H1 (cell line): ENCODE measurements around the gene TPBGL. TPM values are rescaled to one million over a fixed set of nuclear protein-coding genes. Genes with fewer than 3 reads are reported as not detected.

ENCODE experiments used
- CTCF ChIA-PET: fragments of 300-600 bp; sonication (Branson Sonifier 250); formaldehyde crosslinking; loops from one replicate; lab custom pipeline; 2021; ENCODE audit not compliant: partially characterized antibody; lab: Charles Lee
- POLR2A ChIA-PET: fragments of 300-600 bp; sonication (Branson Sonifier 250); formaldehyde crosslinking; loops from one replicate; lab custom pipeline; 2021; ENCODE audit warnings: inconsistent platforms; ENCODE audit not compliant: partially characterized antibody; lab: Charles Lee
- DNase-seq, 2 experiments: peaks; one replicate each; pipeline versions ENCODE4 v3.0.0 to v3.0.0-alpha.2; 2010 to 2022; ENCODE audit warnings: low spot score in 2 of 2, low read depth in 1 of 2, mixed read lengths in 1 of 2
- FAIRE-seq: peaks from 2 replicates; lab custom pipeline; 2011; peaks lifted over from hg19 to GRCh38; lab: Jason Lieb, UNC
- H2AFZ ChIP-seq: 2 replicates; pipeline ENCODE4 v1.8.1; 2012; ENCODE audit warnings: low read length, inconsistent platforms
- H2AK5ac ChIP-seq: 2 replicates; pipeline ENCODE4 v1.6.1; 2013; ENCODE audit warnings: low read depth, low read length
- H2BK120ac ChIP-seq: replicated peaks from 2 replicates; pipeline ENCODE3; 2013; ENCODE audit warnings: low read depth, low read length, inconsistent platforms
- H2BK12ac ChIP-seq: 2 replicates; pipeline ENCODE4 v1.6.1; 2013; ENCODE audit warnings: low read depth, low read length
- H2BK15ac ChIP-seq: 2 replicates; pipeline ENCODE4 v1.6.1; 2013; ENCODE audit warnings: low read length
- H2BK20ac ChIP-seq: 2 replicates; pipeline ENCODE4 v1.6.1; 2013; ENCODE audit warnings: low read length
- H2BK5ac ChIP-seq: 2 replicates; pipeline ENCODE4 v1.6.1; 2013; ENCODE audit warnings: low read depth, low read length
- H3K14ac ChIP-seq: 2 replicates; pipeline ENCODE4 v1.6.1; 2013; ENCODE audit warnings: inconsistent platforms; ENCODE audit not compliant: insufficient read length
- H3K18ac ChIP-seq: 2 replicates; pipeline ENCODE4 v1.6.1; 2013; ENCODE audit warnings: low read length; ENCODE audit errors: extremely low read depth
- H3K23ac ChIP-seq: 2 replicates; pipeline ENCODE4 v1.6.1; 2013; ENCODE audit warnings: inconsistent platforms; ENCODE audit not compliant: insufficient read length
- H3K23me2 ChIP-seq: 2 replicates; pipeline ENCODE4 v1.6.1; 2013; ENCODE audit warnings: low read depth, low read length
- H3K27ac ChIP-seq: 2 replicates; pipeline ENCODE4 v1.6.1; 2011; ENCODE audit warnings: low read depth, low read length, inconsistent platforms
- H3K27me3 ChIP-seq, 4 experiments: replicated peaks in 1 of 4; 1 replicate in 1 of 4; 2 replicates in 3 of 4; pipeline versions ENCODE4 v1.6.1 to v1.8.1; 2011 to 2013; ENCODE audit warnings: low read length in 3 of 4, mild to moderate bottlenecking in 3 of 4, inconsistent platforms in 2 of 4, mixed read lengths in 2 of 4, moderate library complexity in 1 of 4; ENCODE audit not compliant: control insufficient read depth in 3 of 4, insufficient read depth in 3 of 4; ENCODE audit errors: extremely low read depth in 1 of 4
- H3K36me3 ChIP-seq, 4 experiments: 2 replicates each; pipeline versions ENCODE4 v1.6.1 to v1.8.1; 2011 to 2013; ENCODE audit warnings: mild to moderate bottlenecking in 4 of 4, low read length in 3 of 4, moderate library complexity in 2 of 4, control low read depth in 1 of 4, inconsistent platforms in 1 of 4; ENCODE audit not compliant: insufficient read depth in 4 of 4, control insufficient read depth in 2 of 4
- H3K4ac ChIP-seq: replicated peaks from 2 replicates; pipeline ENCODE3; 2013; ENCODE audit warnings: low read length, low read depth, mixed read lengths, inconsistent platforms; ENCODE audit not compliant: insufficient read length
- H3K4me1 ChIP-seq, 4 experiments: replicated peaks in 1 of 4; 1 replicate in 1 of 4; 2 replicates in 3 of 4; pipeline versions ENCODE4 v1.6.1 to v1.8.1; 2011 to 2013; ENCODE audit warnings: low read length in 3 of 4, inconsistent platforms in 2 of 4, mixed read lengths in 1 of 4; ENCODE audit not compliant: insufficient read depth in 4 of 4, control insufficient read depth in 3 of 4
- H3K4me2 ChIP-seq, 2 experiments: 2 replicates each; pipeline versions ENCODE4 v1.6.1 to v1.8.1; 2011 to 2013; ENCODE audit warnings: low read depth in 2 of 2, low read length in 2 of 2, control low read depth in 1 of 2, inconsistent platforms in 1 of 2, mild to moderate bottlenecking in 1 of 2; ENCODE audit not compliant: insufficient read depth in 1 of 2
- H3K4me3 ChIP-seq, 4 experiments: fragments of 200-600, 300-600 bp in 1 of 4; sonication (generic), shearing (Covaris generic), sonication (Bioruptor Twin) in 1 of 4; 2 replicates each; pipeline versions ENCODE4 v1.5.1 to v1.8.1; 2011 to 2016; ENCODE audit warnings: low read length in 4 of 4, low read depth in 3 of 4, control low read depth in 2 of 4, inconsistent platforms in 2 of 4, mild to moderate bottlenecking in 2 of 4, mixed read lengths in 1 of 4, moderate library complexity in 1 of 4; ENCODE audit not compliant: insufficient read depth in 2 of 4; ENCODE audit errors: extremely low read depth in 1 of 4
- H3K56ac ChIP-seq: replicated peaks from 2 replicates; pipeline ENCODE3; 2013; ENCODE audit warnings: low read depth, mild to moderate bottlenecking, mixed read lengths, low read length, inconsistent platforms; ENCODE audit not compliant: insufficient read length
- H3K79me1 ChIP-seq: 2 replicates; pipeline ENCODE4 v1.6.1; 2013; ENCODE audit warnings: low read depth, low read length, control low read depth
- H3K79me2 ChIP-seq, 2 experiments: 2 replicates each; pipeline versions ENCODE4 v1.6.1 to v1.8.1; 2012 to 2013; ENCODE audit warnings: low read length in 2 of 2, mild to moderate bottlenecking in 2 of 2, inconsistent platforms in 1 of 2; ENCODE audit not compliant: insufficient read depth in 2 of 2, control insufficient read depth in 1 of 2
- H3K9ac ChIP-seq, 4 experiments: replicated peaks in 1 of 4; 1 replicate in 1 of 4; 2 replicates in 3 of 4; pipeline versions ENCODE4 v1.6.1 to v1.8.1; 2011 to 2013; ENCODE audit warnings: low read depth in 3 of 4, low read length in 3 of 4, control low read depth in 2 of 4, mild to moderate bottlenecking in 2 of 4, moderate library complexity in 2 of 4, inconsistent platforms in 1 of 4; ENCODE audit errors: extremely low read depth in 1 of 4
- H3K9me3 ChIP-seq, 2 experiments: 2 replicates each; pipeline versions ENCODE4 v1.6.1 to v1.8.1; 2012 to 2013; ENCODE audit warnings: mild to moderate bottlenecking in 2 of 2, moderate library complexity in 2 of 2, control low read depth in 1 of 2, inconsistent platforms in 1 of 2, low read depth in 1 of 2, low read length in 1 of 2, mixed read lengths in 1 of 2; ENCODE audit not compliant: insufficient read depth in 2 of 2
- H4K20me1 ChIP-seq, 2 experiments: replicated peaks in 1 of 2; 2 replicates each; pipeline versions ENCODE3 to v1.8.1; 2011 to 2013; ENCODE audit warnings: inconsistent platforms in 2 of 2, low read length in 2 of 2, mild to moderate bottlenecking in 1 of 2; ENCODE audit not compliant: insufficient read depth in 2 of 2, control insufficient read depth in 1 of 2
- H4K5ac ChIP-seq: 2 replicates; pipeline ENCODE4 v1.6.1; 2013; ENCODE audit warnings: low read length, low read depth, mixed read lengths, inconsistent platforms; ENCODE audit not compliant: insufficient read length
- H4K8ac ChIP-seq: 2 replicates; pipeline ENCODE4 v1.8.0; 2013; ENCODE audit warnings: mild to moderate bottlenecking, moderate library complexity, low read length, inconsistent platforms; ENCODE audit not compliant: insufficient read depth; ENCODE audit errors: extremely low read depth
- H4K91ac ChIP-seq: replicated peaks from 2 replicates; pipeline ENCODE3; 2013; ENCODE audit warnings: low read length, mixed read lengths, inconsistent platforms; ENCODE audit not compliant: insufficient read length
- ASH2L ChIP-seq: fragments of 200-600, 300-600 bp; sonication (generic); IDR thresholded peaks from one replicate; pipeline ENCODE4 v1.7.1; 2017; ENCODE audit warnings: low read length
- ATF3 ChIP-seq: IDR thresholded peaks from 2 replicates; pipeline ENCODE4 v1.6.1; 2011; ENCODE audit warnings: low read depth, mild to moderate bottlenecking, low read length; ENCODE audit not compliant: insufficient read depth
- BACH1 ChIP-seq: IDR thresholded peaks from 2 replicates; pipeline ENCODE4 v1.6.1; 2012; ENCODE audit warnings: low read length, improper control_type of control experiment
- CEBPB ChIP-seq: IDR thresholded peaks from 2 replicates; pipeline ENCODE4 v1.6.1; 2012; ENCODE audit warnings: low read depth, low read length
- CREB1 ChIP-seq: IDR thresholded peaks from 2 replicates; pipeline ENCODE4 v1.6.1; 2012; ENCODE audit warnings: inconsistent platforms
- HDAC2 ChIP-seq, 2 experiments: fragments of 300-600 bp in 1 of 2; sonication (generic) in 1 of 2; IDR thresholded peaks; 2 replicates each; pipeline ENCODE4 v1.6.1; 2011 to 2012; ENCODE audit warnings: low read depth in 2 of 2, low read length in 2 of 2, mild to moderate bottlenecking in 2 of 2, moderate library complexity in 2 of 2, borderline replicate concordance in 1 of 2, inconsistent platforms in 1 of 2
- JUN ChIP-seq: IDR thresholded peaks from 2 replicates; pipeline ENCODE4 v1.6.1; 2011; ENCODE audit warnings: low read depth, mild to moderate bottlenecking, improper control_type of control experiment, low read length
- MAX ChIP-seq: IDR thresholded peaks from 2 replicates; pipeline ENCODE4 v1.6.1; 2012; ENCODE audit warnings: inconsistent platforms
- POLR2AphosphoS5 ChIP-seq: IDR thresholded peaks from 2 replicates; pipeline ENCODE4 v1.6.1; 2011; ENCODE audit warnings: low read depth, low read length
- POU5F1 ChIP-seq: IDR thresholded peaks from 2 replicates; pipeline ENCODE4 v1.6.1; 2011; ENCODE audit warnings: low read depth, mild to moderate bottlenecking, low read length, moderate library complexity
- SRF ChIP-seq: IDR thresholded peaks from 2 replicates; pipeline ENCODE4 v1.6.1; 2011; ENCODE audit warnings: mild to moderate bottlenecking, low read depth, low read length, moderate library complexity
- TEAD4 ChIP-seq: IDR thresholded peaks from 2 replicates; pipeline ENCODE4 v1.6.1; 2012; ENCODE audit warnings: low read depth, low read length, inconsistent platforms, mixed read lengths
- YY1 ChIP-seq: IDR thresholded peaks from 2 replicates; pipeline ENCODE4 v1.6.1; 2011; ENCODE audit warnings: low read depth, mild to moderate bottlenecking, low read length
- WGBS, 2 experiments: shearing (Covaris generic) in 1 of 2; methylation state at CpG; one replicate each; pipeline versions ENCODE4 v1.1.6 to v1.1.7; 2013 to 2015; ENCODE audit warnings: low lambda C conversion rate in 2 of 2, mixed read lengths in 2 of 2, inconsistent platforms in 1 of 2, low coverage in 1 of 2, missing lambda C conversion rate in 1 of 2; ENCODE audit not compliant: insufficient replicate concordance in 2 of 2, insufficient coverage in 1 of 2, insufficient read length in 1 of 2; ENCODE audit errors: extremely low coverage in 1 of 2, missing lambda C conversion rate in 1 of 2; 5-methylcytosine and 5-hydroxymethylcytosine counted together
- polyA plus RNA-seq, 7 experiments: library from polyadenylated mRNA; depleted of rRNA in 3 of 7; stranded (reverse) in 5 of 7; unstranded in 2 of 7; fragments of >200 nt in 5 of 7; fragments of 200-250 nt in 2 of 7; gene quantifications; 1 replicate in 5 of 7; 2 replicates in 1 of 7; 4 replicates in 1 of 7; pipeline versions ENCODE4 v1.2.1 to v1.2.3, GENCODE V29; 2011 to 2013; ENCODE audit warnings: missing spikeins in 2 of 7, mixed read lengths in 2 of 7
- total RNA-seq: library from RNA; stranded (reverse); fragmentation: NEBNext Ultra II Directional; extraction: Animal tissue kit (Norgen Biotek cat#: 25700); gene quantifications from 2 replicates; pipeline ENCODE4 v1.2.1, GENCODE V29; 2021

The TPBGL gene
- total and polyA plus RNA-seq, 2 of the 8 experiments (the other 6 are each of a cell fraction or from before 2014, with no cell fraction given), result 0.26 to 0.37 TPM

GRCh38 chr11:75246671-75247350, 6.2 kb downstream of the TPBGL start:
- Histone ChIP-seq H4K20me1 (peaks cover 0 to 3% of the 10 kb centered on the region in 2 experiments), H4K8ac (peak overlapping the region; percentile 76; the same call in 1 of the 2 replicates), H3K4ac (no peak overlapping the region), H2BK15ac (no peak overlapping the region), H3K14ac (no peak overlapping the region), H3K36me3 (no peaks in the 10 kb centered on the region), H3K27me3 (peaks cover 18 to 28% (median 24%) of the 10 kb centered on the region in 4 experiments), H2BK20ac (no peak overlapping the region), H3K23me2 (peaks cover under 1% of the 10 kb centered on the region; the same call in 1 of the 2 replicates), H3K9ac (no peak overlapping the region), H3K4me3 (no peak overlapping the region), H3K23ac (no peak overlapping the region), H3K27ac (no peak overlapping the region), H4K5ac (no peak overlapping the region), H3K79me2 (no peaks in the 10 kb centered on the region), H3K18ac (no peak overlapping the region), H3K56ac (no peak overlapping the region), H3K4me1 (peaks cover 0 to 1% (median 0%) of the 10 kb centered on the region in 4 experiments; a peak in 2 of 7 replicates), H2AFZ (no peak overlapping the region), H3K9me3 (no peaks in the 10 kb centered on the region), H4K91ac (no peak overlapping the region), H3K4me2 (no peak overlapping the region), H3K79me1 (no peaks in the 10 kb centered on the region), H2BK120ac (no peak overlapping the region), H2BK12ac (no peak overlapping the region), H2AK5ac (no peak overlapping the region), H2BK5ac (no peak overlapping the region)
- DNase-seq, result no peak
- CTCF ChIA-PET, result interaction anchor here (1.0 to 34.9 kb wide), 8 partner anchors 11 to 214 kb away, joined by 3 to 952 read pairs (median 37); partner anchors contain the start of genes KLHL35, SLCO2B1 and TPBGL
- POLR2A ChIA-PET, result no interaction called here
- WGBS, 2 experiments, result 94% methylated on average over 10 of the region's 11 CpGs; no CpG with 5 or more reads in 1 of the 2 experiments
- no peak for FAIRE-seq
- no peak for TF ChIP-seq YY1
- TF ChIP-seq TEAD4, result no peak
- no peak for TF ChIP-seq ATF3
- TF ChIP-seq HDAC2 (IDR thresholded peaks at IDR 0.05; ENCODE audit: borderline replicate concordance in 1 of 2, low read depth in 2 of 2, low read length in 2 of 2), result no peak
- TF ChIP-seq POU5F1, result no peak
- TF ChIP-seq SRF, result no peak
- TF ChIP-seq BACH1, result no peak
- TF ChIP-seq POLR2AphosphoS5, result no peak
- TF ChIP-seq JUN, result no peak
- TF ChIP-seq CEBPB, result no peak
- no peak for TF ChIP-seq CREB1
- TF ChIP-seq MAX, result no peak
- TF ChIP-seq ASH2L, result no peak
